A673 (cell line): ENCODE results near the gene ADAM12. TPM values are rescaled to one million over a fixed set of nuclear protein-coding genes. Genes with fewer than 3 reads are reported as not detected.

ENCODE experiments used
- BruUV-seq: library from RNA; stranded (reverse); fragments of 400-500 nt; replicated peaks from 2 replicates; lab custom pipeline; 2021; lab: Mats Ljungman, UMichigan
- CTCF ChIA-PET: fragments of 300-600 bp; sonication (Branson Sonifier 250); formaldehyde crosslinking; loops from one replicate; lab custom pipeline; 2022; ENCODE audit warnings: antibody characterized with exemption; lab: Charles Lee
- POLR2A ChIA-PET: fragments of 300-600 bp; sonication (Branson Sonifier 250); formaldehyde crosslinking; loops from one replicate; lab custom pipeline; 2022; ENCODE audit warnings: antibody characterized with exemption; ENCODE audit not compliant: low non-redundant PET; lab: Charles Lee
- DNase-seq: peaks from one replicate; pipeline ENCODE4 v3.0.0-alpha.2; 2015; ENCODE audit warnings: low spot score
- H3K27ac ChIP-seq: fragments of 200-600 bp; sonication (generic); 2 replicates; pipeline ENCODE4 v1.5.1; 2016; ENCODE audit warnings: mixed run types, low read depth, mild to moderate bottlenecking, mixed read lengths, antibody characterized with exemption, low read length; ENCODE audit not compliant: poor library complexity, severe bottlenecking
- H3K27me3 ChIP-seq: fragments of 200-600 bp; sonication (generic); replicated peaks from 2 replicates; pipeline ENCODE4 v1.6.1; 2017; ENCODE audit warnings: mixed run types, low read depth, mild to moderate bottlenecking, mixed read lengths, antibody characterized with exemption, low read length; ENCODE audit not compliant: insufficient read depth, poor library complexity
- H3K36me3 ChIP-seq: fragments of 200-600 bp; sonication (generic); 2 replicates; pipeline ENCODE4 v1.6.1; 2016; ENCODE audit warnings: mixed run types, mild to moderate bottlenecking, mixed read lengths, antibody characterized with exemption, low read length; ENCODE audit not compliant: insufficient read depth, poor library complexity, severe bottlenecking
- H3K4me1 ChIP-seq: fragments of 200-600 bp; sonication (generic); 2 replicates; pipeline ENCODE4 v1.6.1; 2017; ENCODE audit warnings: mixed run types, mild to moderate bottlenecking, mixed read lengths, antibody characterized with exemption, low read length; ENCODE audit not compliant: insufficient read depth, poor library complexity, severe bottlenecking
- H3K4me3 ChIP-seq: fragments of 200-600 bp; sonication (generic); 2 replicates; pipeline ENCODE4 v1.5.1; 2016; ENCODE audit warnings: low read depth, mixed run types, mild to moderate bottlenecking, mixed read lengths, low read length; ENCODE audit not compliant: poor library complexity, severe bottlenecking
- H3K9me3 ChIP-seq: fragments of 200-600 bp; sonication (generic); 2 replicates; pipeline ENCODE4 v1.6.1; 2016; ENCODE audit warnings: mixed run types, low read depth, mild to moderate bottlenecking, mixed read lengths, antibody characterized with exemption, low read length; ENCODE audit not compliant: poor library complexity, severe bottlenecking
- CTCF ChIP-seq: fragments of 300-800, 200-600 bp; sonication (generic); conservative IDR thresholded peaks from 2 replicates; pipeline ENCODE4 v1.5.1; 2017; ENCODE audit warnings: low read depth, mild to moderate bottlenecking, antibody characterized with exemption, low read length, moderate library complexity, mixed read lengths
- EZH2 ChIP-seq: fragments of 200-600 bp; sonication (generic); IDR thresholded peaks from 2 replicates; pipeline ENCODE4 v1.6.1; 2017; ENCODE audit warnings: borderline replicate concordance, low read depth, mild to moderate bottlenecking, mixed read lengths, antibody characterized with exemption, low read length; ENCODE audit not compliant: poor library complexity, severe bottlenecking
- intact Hi-C: fragments of 100-400 bp; cut with micrococcal nuclease; formaldehyde crosslinking; loops from one replicate; pipeline ENCODE4 v1.10.0; 2022; ENCODE audit not compliant: unreplicated experiment
- total RNA-seq: library from RNA; stranded (reverse); gene quantifications from 2 replicates; pipeline ENCODE4 v1.2.3, GENCODE V29; 2021

ADAM12 gene
- total RNA-seq, 1 experiment from 2014 or later: 0.17 TPM

GRCh38 chr10:126398383-126398743 is 10.1 kb upstream of the ADAM12 start:
- H3K4me3 ChIP-seq: no peak overlapping the region
- H3K4me1 ChIP-seq: no peaks in the 10 kb centered on the region
- no peaks in the 10 kb centered on the region for H3K9me3 ChIP-seq
- no TSS peak for BruUV-seq
- no peaks in the 10 kb centered on the region for H3K36me3 ChIP-seq
- no peak overlapping the region for H3K27ac ChIP-seq
- TF ChIP-seq EZH2 (no peak), CTCF (no peak)
- DNase-seq: no peak
- peaks cover 9% of the 10 kb centered on the region for H3K27me3 ChIP-seq
- ChIA-PET POLR2A (no interaction called here), CTCF (no interaction called here)
- intact Hi-C loops: no loop called here

GRCh38 chr10:126397640-126398382 is 9.5 kb upstream of the ADAM12 start:
- BruUV-seq: no TSS peak
- no peak overlapping the region for H3K27ac ChIP-seq
- CTCF ChIA-PET: no interaction called here
- no peaks in the 10 kb centered on the region for H3K9me3 ChIP-seq
- no peak for DNase-seq
- H3K36me3 ChIP-seq: no peaks in the 10 kb centered on the region
- no peak overlapping the region for H3K4me3 ChIP-seq
- H3K27me3 ChIP-seq: peaks cover 9% of the 10 kb centered on the region
- POLR2A ChIA-PET: no interaction called here
- intact Hi-C loops: no loop called here
- H3K4me1 ChIP-seq: no peaks in the 10 kb centered on the region
- TF ChIP-seq CTCF (no peak), EZH2 (no peak)

GRCh38 chr10:126397156-126397555 is 8.9 kb upstream of the ADAM12 start:
- Histone ChIP-seq H3K4me3 (no peak overlapping the region), H3K36me3 (no peaks in the 10 kb centered on the region), H3K27me3 (peaks cover 9% of the 10 kb centered on the region), H3K27ac (no peak overlapping the region), H3K9me3 (no peaks in the 10 kb centered on the region), H3K4me1 (no peaks in the 10 kb centered on the region)
- no peak for TF ChIP-seq EZH2
- TF ChIP-seq CTCF: no peak
- intact Hi-C loops: no loop called here
- no TSS peak for BruUV-seq
- ChIA-PET POLR2A (no interaction called here), CTCF (no interaction called here)
- no peak for DNase-seq
